MCF 10A (cell line): Measurements from ENCODE around the gene ST6GALNAC4. TPM values are rescaled to one million over a fixed set of nuclear protein-coding genes. Genes with fewer than 3 reads are reported as not detected.

ENCODE experiments used
- BruUV-seq: library from RNA; stranded (reverse); fragments of 400-500 nt; replicated peaks from 2 replicates; lab custom pipeline; 2021; lab: Mats Ljungman, UMichigan
- CTCF ChIA-PET: fragments of 300-600 bp; sonication (Branson Sonifier 250); formaldehyde crosslinking; extraction: SDS; loops from one replicate; lab custom pipeline; 2021; ENCODE audit warnings: antibody characterized with exemption, inconsistent platforms; lab: Yijun Ruan, JAX
- POLR2A ChIA-PET: fragments of 300-600, 350-650 bp; sonication (Branson Sonifier 250); formaldehyde crosslinking; extraction: SDS; loops from one replicate; lab custom pipeline; 2020; ENCODE audit warnings: antibody characterized with exemption, inconsistent platforms; lab: Yijun Ruan, JAX
- DNase-seq: peaks from one replicate; pipeline ENCODE4 v3.0.0-alpha.2; 2018; ENCODE audit not compliant: unreplicated experiment
- H3K27ac Mint-ChIP-seq: one replicate; pipeline ENCODE4 v1.8.0; 2022; ENCODE audit warnings: mild to moderate bottlenecking, low read depth, mixed read lengths; ENCODE audit not compliant: unreplicated experiment
- H3K27me3 Mint-ChIP-seq: one replicate; pipeline ENCODE4 v1.8.0; 2022; ENCODE audit warnings: mixed read lengths; ENCODE audit not compliant: insufficient read depth, unreplicated experiment
- H3K36me3 Mint-ChIP-seq: one replicate; pipeline ENCODE4 v1.8.0; 2022; ENCODE audit warnings: mild to moderate bottlenecking, moderate library complexity, mixed read lengths; ENCODE audit not compliant: insufficient read depth, unreplicated experiment
- H3K4me1 Mint-ChIP-seq: one replicate; pipeline ENCODE4 v1.8.0; 2022; ENCODE audit warnings: mixed read lengths; ENCODE audit not compliant: insufficient read depth, unreplicated experiment
- H3K4me3 Mint-ChIP-seq: one replicate; pipeline ENCODE4 v1.8.0; 2022; ENCODE audit warnings: mild to moderate bottlenecking, moderate library complexity, mixed read lengths; ENCODE audit not compliant: unreplicated experiment
- H3K9me3 Mint-ChIP-seq: one replicate; pipeline ENCODE4 v1.8.0; 2022; ENCODE audit warnings: mixed read lengths; ENCODE audit not compliant: unreplicated experiment
- intact Hi-C: fragments of 100-400 bp; cut with micrococcal nuclease; formaldehyde crosslinking; loops from 2 replicates; pipeline ENCODE4 v1.14.1; 2022
- total RNA-seq: library from RNA; stranded (reverse); gene quantifications from 2 replicates; pipeline ENCODE4 v1.2.3, GENCODE V29; 2022
- TF ChIP-seq, protein P1 (sequence below): fragments of 200-600 bp; IDR thresholded peaks from one replicate; pipeline ENCODE4 v1.8.0; 2022; ENCODE audit warnings: antibody characterized with exemption, mild to moderate bottlenecking; ENCODE audit not compliant: unreplicated experiment

The ST6GALNAC4 gene
- total RNA-seq, 1 experiment from 2014 or later, result 39.5 TPM

DNA sequence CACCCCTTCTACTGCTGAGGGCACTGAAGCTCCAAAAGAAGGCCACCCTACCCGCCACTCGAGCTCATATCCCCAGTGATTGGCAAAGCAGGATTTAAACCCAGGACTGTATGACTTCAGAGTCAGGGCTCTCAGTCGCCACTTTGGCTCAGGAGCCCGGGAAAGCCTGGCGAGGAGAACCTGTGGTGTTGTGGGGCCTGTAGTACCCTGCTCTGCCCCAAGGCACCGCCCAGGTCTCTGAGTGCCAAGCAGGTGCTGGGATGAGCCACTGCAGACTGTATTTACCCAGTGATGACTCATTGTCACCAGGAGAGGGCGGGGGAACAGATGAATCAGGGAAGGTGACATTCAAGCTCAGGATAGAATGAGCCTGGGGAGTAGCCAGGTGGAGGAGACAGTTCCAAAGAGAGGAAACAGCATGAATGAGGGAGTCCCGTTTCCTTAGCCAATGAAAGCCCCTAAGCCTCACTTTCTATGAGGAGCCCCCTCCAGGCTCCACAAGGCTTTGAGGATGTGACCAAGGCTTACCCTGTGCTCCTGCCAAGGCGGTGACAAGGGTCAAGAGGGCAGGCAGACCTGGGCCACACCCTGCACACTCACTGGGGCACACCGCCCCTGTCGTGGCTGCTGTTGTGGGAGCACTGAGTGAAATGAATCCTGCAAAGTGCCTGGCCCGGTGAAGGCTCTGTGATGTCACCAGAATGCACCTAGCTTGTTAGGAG lies 38.6 kb upstream of the ST6GALNAC4 start:
- Mint-ChIP-seq H3K36me3 (no peaks in the 10 kb centered on the region), H3K9me3 (no peaks in the 10 kb centered on the region), H3K4me1 (peaks cover 24% of the 10 kb centered on the region), H3K4me3 (peak overlapping the region; percentile 29), H3K27ac (no peak overlapping the region), H3K27me3 (no peaks in the 10 kb centered on the region)
- intact Hi-C loops, result no loop called here
- ChIA-PET CTCF (interaction anchor here (0.5 to 9.2 kb wide), 14 partner anchors 9 to 186 kb away, joined by 3 to 90 read pairs (median 5); no protein-coding TSS in a partner anchor), POLR2A (interaction anchor here (0.6 to 6.0 kb wide), 7 partner anchors 10 to 993 kb away, joined by 3 to 43 read pairs (median 4); partner anchors contain the start of gene EEIG1)
- peak; percentile 81 for DNase-seq
- TF ChIP-seq, protein P1, sequence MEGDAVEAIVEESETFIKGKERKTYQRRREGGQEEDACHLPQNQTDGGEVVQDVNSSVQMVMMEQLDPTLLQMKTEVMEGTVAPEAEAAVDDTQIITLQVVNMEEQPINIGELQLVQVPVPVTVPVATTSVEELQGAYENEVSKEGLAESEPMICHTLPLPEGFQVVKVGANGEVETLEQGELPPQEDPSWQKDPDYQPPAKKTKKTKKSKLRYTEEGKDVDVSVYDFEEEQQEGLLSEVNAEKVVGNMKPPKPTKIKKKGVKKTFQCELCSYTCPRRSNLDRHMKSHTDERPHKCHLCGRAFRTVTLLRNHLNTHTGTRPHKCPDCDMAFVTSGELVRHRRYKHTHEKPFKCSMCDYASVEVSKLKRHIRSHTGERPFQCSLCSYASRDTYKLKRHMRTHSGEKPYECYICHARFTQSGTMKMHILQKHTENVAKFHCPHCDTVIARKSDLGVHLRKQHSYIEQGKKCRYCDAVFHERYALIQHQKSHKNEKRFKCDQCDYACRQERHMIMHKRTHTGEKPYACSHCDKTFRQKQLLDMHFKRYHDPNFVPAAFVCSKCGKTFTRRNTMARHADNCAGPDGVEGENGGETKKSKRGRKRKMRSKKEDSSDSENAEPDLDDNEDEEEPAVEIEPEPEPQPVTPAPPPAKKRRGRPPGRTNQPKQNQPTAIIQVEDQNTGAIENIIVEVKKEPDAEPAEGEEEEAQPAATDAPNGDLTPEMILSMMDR, result peak; percentile 36
- BruUV-seq, result no TSS peak

DNA sequence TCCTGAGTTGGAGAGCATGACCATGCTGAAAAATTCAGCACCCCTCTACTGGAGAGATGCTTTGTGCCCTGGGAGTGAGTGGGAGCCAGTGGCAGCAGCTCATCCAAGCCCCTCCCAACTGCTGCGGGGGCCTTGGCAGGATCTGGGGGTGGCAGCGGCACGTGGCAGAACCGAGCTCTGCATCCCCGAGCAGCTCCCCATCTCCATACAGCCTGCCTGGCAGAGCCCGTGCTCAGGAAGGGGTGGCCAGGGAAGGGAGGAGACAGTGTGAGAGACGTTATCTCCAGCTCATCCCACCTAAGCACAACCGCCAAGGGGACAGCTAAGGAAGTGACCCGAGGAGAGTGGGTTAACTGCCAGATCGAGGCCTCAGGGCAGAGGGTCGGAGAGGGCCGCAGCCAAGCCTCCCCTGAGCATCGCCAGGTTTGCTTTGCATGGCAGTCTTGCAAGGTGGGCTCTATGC lies 38.0 kb upstream of the ST6GALNAC4 start:
- ChIA-PET POLR2A (interaction anchor here (0.6 to 6.0 kb wide), 6 partner anchors 10 to 994 kb away, joined by 3 to 43 read pairs (median 5); partner anchors contain the start of gene EEIG1), CTCF (interaction anchor here (0.6 to 9.2 kb wide), 11 partner anchors 9 to 186 kb away, joined by 3 to 90 read pairs (median 6); no protein-coding TSS in a partner anchor)
- no peaks in the 10 kb centered on the region for H3K36me3 Mint-ChIP-seq
- no peak overlapping the region for H3K27ac Mint-ChIP-seq
- peaks cover 18% of the 10 kb centered on the region for H3K4me1 Mint-ChIP-seq
- intact Hi-C loops, result no loop called here
- no peaks in the 10 kb centered on the region for H3K9me3 Mint-ChIP-seq
- H3K4me3 Mint-ChIP-seq, result peak overlapping the region; percentile 29
- TF ChIP-seq, protein P1, result no peak
- no TSS peak for BruUV-seq
- H3K27me3 Mint-ChIP-seq, result no peaks in the 10 kb centered on the region
- DNase-seq, result no peak

DNA sequence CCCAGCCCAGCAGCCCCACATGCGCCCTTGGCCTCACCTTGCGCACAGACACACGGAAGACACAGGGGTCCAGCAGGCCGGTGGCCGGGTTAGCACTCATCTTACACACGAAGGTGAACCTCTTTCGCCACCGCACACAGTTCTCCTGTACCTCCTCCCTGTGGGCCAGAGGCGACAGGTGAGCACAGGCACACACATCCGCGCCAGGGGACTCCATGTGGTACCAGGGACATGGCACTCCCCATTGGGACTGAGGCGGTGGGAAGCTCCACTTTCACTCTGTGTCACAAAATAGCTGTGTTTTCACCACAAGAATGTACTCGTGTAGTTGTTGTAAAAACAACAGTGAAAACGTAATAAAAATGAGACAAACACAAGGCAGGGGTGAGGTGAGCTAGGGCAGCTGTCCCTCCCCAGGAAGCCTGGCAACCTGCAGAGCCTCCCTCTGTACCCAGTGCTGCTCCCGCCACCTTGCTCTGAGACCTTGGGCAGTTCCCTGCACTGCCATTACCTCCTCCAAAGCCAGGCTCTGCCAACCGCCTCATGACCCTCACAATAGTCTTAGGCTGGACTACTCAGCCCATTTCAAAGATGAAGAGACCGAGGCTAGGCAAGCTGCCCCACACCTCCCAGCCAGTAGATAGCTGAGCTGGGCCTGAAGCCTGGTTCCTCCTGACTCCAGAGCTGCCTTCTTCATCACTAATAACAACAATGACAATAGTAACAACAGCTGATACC lies 37.1 kb upstream of the ST6GALNAC4 start:
- ChIA-PET POLR2A (interaction anchor here (0.7 to 6.0 kb wide), 4 partner anchors 10 to 53 kb away, joined by 3 to 43 read pairs (median 10); partner anchors contain the start of gene EEIG1), CTCF (interaction anchor here (0.6 to 9.2 kb wide), 10 partner anchors 10 to 164 kb away, joined by 3 to 90 read pairs (median 6); no protein-coding TSS in a partner anchor)
- H3K27me3 Mint-ChIP-seq, result no peaks in the 10 kb centered on the region
- H3K27ac Mint-ChIP-seq, result no peak overlapping the region
- no peak for DNase-seq
- TF ChIP-seq, protein P1, result no peak
- H3K36me3 Mint-ChIP-seq, result no peaks in the 10 kb centered on the region
- intact Hi-C loops, result no loop called here
- BruUV-seq, result no TSS peak
- no peak overlapping the region for H3K4me3 Mint-ChIP-seq
- no peaks in the 10 kb centered on the region for H3K9me3 Mint-ChIP-seq
- H3K4me1 Mint-ChIP-seq, result peaks cover 14% of the 10 kb centered on the region

DNA sequence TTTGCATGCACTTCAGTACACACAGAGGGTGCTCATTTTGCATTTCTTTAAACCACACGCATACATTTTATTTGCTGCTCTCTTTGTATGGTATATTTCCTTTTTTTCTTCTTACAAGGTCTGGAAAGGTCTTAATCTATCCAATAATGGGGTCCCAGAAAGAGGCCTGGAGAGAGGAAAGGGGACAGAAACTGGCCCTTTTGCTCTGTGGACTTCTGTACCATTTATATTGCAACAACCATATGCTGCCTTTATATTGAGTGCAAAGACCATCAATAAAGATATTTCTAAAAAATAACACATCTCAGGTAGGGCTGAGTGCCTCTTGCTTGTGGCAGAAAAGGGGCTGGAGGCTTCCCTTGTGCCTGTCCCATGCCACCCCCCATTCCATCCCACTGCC lies 36.3 kb upstream of the ST6GALNAC4 start:
- intact Hi-C loops, result no loop called here
- CTCF ChIA-PET, result interaction anchor here (1.0 to 9.2 kb wide), 5 partner anchors 10 to 165 kb away, joined by 3 to 90 read pairs (median 8); no protein-coding TSS in a partner anchor
- Mint-ChIP-seq H3K9me3 (no peaks in the 10 kb centered on the region), H3K27ac (no peak overlapping the region), H3K4me3 (no peak overlapping the region), H3K4me1 (peaks cover 14% of the 10 kb centered on the region), H3K27me3 (no peaks in the 10 kb centered on the region), H3K36me3 (no peaks in the 10 kb centered on the region)
- TF ChIP-seq, protein P1, result no peak
- DNase-seq, result no peak
- POLR2A ChIA-PET, result interaction anchor here (0.6 to 0.7 kb wide), 2 partner anchors 9 to 10 kb away, joined by 4 to 5 read pairs; no protein-coding TSS in a partner anchor
- BruUV-seq, result no TSS peak
